ENCODE data around the gene TSKU.

DNA sequence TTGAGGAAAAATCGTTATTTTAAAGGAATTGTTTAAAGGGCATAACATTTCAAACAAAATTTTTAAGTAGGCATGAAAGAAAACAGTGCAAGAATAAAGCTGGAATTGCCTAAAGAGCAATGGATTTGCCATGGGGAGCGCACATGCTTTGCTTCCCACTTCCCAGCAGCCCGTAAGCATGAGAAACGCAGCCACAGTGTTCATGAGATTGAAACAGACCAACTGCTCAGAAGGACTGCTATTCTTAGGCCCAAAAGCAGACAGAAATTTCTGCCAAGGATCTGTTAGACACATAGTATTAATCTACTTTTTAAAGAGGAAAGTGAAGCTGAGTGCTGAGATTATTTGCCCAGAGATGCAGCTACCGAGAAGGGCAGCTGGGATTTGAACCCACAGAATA, 34.2 kb upstream of the TSKU start:
- no peak for TF ChIP-seq EZH2 (IDR thresholded peaks at IDR 0.05; ENCODE audit: low read depth)
- TF ChIP-seq, protein P1, sequence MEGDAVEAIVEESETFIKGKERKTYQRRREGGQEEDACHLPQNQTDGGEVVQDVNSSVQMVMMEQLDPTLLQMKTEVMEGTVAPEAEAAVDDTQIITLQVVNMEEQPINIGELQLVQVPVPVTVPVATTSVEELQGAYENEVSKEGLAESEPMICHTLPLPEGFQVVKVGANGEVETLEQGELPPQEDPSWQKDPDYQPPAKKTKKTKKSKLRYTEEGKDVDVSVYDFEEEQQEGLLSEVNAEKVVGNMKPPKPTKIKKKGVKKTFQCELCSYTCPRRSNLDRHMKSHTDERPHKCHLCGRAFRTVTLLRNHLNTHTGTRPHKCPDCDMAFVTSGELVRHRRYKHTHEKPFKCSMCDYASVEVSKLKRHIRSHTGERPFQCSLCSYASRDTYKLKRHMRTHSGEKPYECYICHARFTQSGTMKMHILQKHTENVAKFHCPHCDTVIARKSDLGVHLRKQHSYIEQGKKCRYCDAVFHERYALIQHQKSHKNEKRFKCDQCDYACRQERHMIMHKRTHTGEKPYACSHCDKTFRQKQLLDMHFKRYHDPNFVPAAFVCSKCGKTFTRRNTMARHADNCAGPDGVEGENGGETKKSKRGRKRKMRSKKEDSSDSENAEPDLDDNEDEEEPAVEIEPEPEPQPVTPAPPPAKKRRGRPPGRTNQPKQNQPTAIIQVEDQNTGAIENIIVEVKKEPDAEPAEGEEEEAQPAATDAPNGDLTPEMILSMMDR (conservative IDR thresholded peaks at IDR 0.05): no peak
